Measurements from ENCODE around the gene CLCNKA. TPM values are rescaled to one million over a fixed set of nuclear protein-coding genes. Genes with fewer than 3 reads are reported as not detected.

The CLCNKA gene
- total RNA-seq, 1 experiment from 2014 or later, result not detected

DNA sequence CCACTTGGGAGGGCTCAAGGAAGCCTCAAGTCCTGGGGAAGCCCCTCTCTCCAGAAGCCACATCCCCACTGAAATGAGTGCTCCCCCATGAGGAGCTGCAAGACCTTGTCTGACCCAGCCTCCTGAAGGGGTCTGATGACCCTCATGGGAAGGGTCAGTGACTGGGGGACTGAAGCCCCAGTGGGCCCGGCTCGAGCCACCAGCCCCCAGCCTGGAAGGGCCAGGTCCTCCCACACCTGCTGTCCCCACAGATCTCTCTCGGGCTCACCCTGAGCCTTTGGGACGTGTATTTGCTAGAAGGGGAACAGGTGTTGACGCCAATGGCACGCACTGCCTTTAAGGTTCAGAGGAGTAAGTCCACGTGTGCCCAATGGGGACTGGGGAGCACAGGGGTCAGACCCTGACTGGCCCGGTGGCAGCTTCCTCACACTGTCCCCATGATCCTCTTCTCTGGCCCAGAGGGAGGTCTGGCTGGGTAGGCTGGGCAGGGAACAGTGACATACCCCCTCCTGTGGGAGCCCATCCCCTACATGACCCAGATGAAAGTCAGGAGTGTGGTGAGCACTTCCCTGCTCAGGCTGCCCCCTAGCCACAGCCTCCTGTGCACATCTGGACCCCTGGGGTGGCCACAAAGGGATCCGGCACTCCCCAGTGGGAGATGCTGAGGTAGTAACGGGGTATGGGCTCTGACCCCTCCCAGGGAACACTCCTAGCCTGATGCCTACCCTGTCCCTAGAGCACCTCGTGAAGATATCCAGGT is 30.2 kb upstream of the CLCNKA start:
- H3K9ac ChIP-seq (ENCODE audit: low read length), result no peak overlapping the region
- H2AFZ ChIP-seq (ENCODE audit: low read length), result no peak overlapping the region
- no peaks in the 10 kb centered on the region for H3K79me2 ChIP-seq (ENCODE audit: low read length)
- intact Hi-C loops (cut with micrococcal nuclease), result no loop called here
- H3K9me2 ChIP-seq (replicated peaks; ENCODE audit: low read length), result no peaks in the 10 kb centered on the region
- DNase-seq (no peak), ATAC-seq (no peak)
- TF ChIP-seq EZH2 (IDR thresholded peaks at IDR 0.05; ENCODE audit: low read length, unreplicated experiment) (no peak), EZH2phosphoT487 (IDR thresholded peaks at IDR 0.05; ENCODE audit: borderline replicate concordance, low read length) (no peak)
- TF ChIP-seq, protein P1, sequence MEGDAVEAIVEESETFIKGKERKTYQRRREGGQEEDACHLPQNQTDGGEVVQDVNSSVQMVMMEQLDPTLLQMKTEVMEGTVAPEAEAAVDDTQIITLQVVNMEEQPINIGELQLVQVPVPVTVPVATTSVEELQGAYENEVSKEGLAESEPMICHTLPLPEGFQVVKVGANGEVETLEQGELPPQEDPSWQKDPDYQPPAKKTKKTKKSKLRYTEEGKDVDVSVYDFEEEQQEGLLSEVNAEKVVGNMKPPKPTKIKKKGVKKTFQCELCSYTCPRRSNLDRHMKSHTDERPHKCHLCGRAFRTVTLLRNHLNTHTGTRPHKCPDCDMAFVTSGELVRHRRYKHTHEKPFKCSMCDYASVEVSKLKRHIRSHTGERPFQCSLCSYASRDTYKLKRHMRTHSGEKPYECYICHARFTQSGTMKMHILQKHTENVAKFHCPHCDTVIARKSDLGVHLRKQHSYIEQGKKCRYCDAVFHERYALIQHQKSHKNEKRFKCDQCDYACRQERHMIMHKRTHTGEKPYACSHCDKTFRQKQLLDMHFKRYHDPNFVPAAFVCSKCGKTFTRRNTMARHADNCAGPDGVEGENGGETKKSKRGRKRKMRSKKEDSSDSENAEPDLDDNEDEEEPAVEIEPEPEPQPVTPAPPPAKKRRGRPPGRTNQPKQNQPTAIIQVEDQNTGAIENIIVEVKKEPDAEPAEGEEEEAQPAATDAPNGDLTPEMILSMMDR (conservative IDR thresholded peaks at IDR 0.05; ENCODE audit: low read depth, low read length), result no peak
- no peak overlapping the region for H3K4me3 ChIP-seq (ENCODE audit: low read length)
- H3K27ac ChIP-seq (ENCODE audit: low read length), result no peak overlapping the region
- CTCF ChIA-PET, result no interaction called here
- no peaks in the 10 kb centered on the region for H3F3A ChIP-seq (ENCODE audit: low read length, unreplicated experiment)
- POLR2A ChIA-PET (ENCODE audit: unreplicated experiment), result no interaction called here
- no TSS peak for BruUV-seq (replicated peaks)
- no peaks in the 10 kb centered on the region for H3K9me3 ChIP-seq (ENCODE audit: low read length)
- H3K4me2 ChIP-seq (ENCODE audit: low read length), result no peak overlapping the region
- H4K20me1 ChIP-seq (ENCODE audit: low read length), result no peaks in the 10 kb centered on the region
- no peaks in the 10 kb centered on the region for H3K4me1 ChIP-seq (ENCODE audit: insufficient read depth, low read length)
- H3K36me3 ChIP-seq (ENCODE audit: low read depth, low read length), result no peaks in the 10 kb centered on the region
- H3K27me3 ChIP-seq (ENCODE audit: low read length), result no peaks in the 10 kb centered on the region

DNA sequence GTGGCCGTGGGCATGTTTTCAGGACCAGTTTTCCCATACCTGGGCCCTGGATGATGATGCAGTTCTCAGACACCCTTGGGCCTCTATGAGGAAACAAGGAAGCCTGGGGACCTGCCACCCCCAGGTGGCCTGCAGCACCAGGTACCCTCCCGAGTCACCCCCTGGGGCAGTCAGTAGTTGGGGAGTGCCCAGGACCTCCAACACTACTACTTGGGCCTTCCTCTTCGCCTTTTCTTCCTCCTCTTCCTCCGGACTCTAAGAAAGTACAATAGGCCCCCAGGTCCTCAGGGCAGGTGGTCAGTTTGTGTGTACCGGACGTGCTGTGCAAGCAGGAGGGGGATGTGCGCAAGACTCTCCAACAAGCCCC is 29.7 kb upstream of the CLCNKA start:
- H3K4me1 ChIP-seq (ENCODE audit: insufficient read depth, low read length), result no peaks in the 10 kb centered on the region
- no peak overlapping the region for H2AFZ ChIP-seq (ENCODE audit: low read length)
- no peak overlapping the region for H3K4me3 ChIP-seq (ENCODE audit: low read length)
- TF ChIP-seq, protein P1 (conservative IDR thresholded peaks at IDR 0.05; ENCODE audit: low read depth, low read length), result no peak
- TF ChIP-seq EZH2phosphoT487 (IDR thresholded peaks at IDR 0.05; ENCODE audit: borderline replicate concordance, low read length) (no peak), EZH2 (IDR thresholded peaks at IDR 0.05; ENCODE audit: low read length, unreplicated experiment) (no peak)
- CTCF ChIA-PET, result no interaction called here
- no peaks in the 10 kb centered on the region for H3K36me3 ChIP-seq (ENCODE audit: low read depth, low read length)
- H3K27me3 ChIP-seq (ENCODE audit: low read length), result no peaks in the 10 kb centered on the region
- ATAC-seq (no peak), DNase-seq (no peak)
- no peaks in the 10 kb centered on the region for H3K79me2 ChIP-seq (ENCODE audit: low read length)
- H3F3A ChIP-seq (ENCODE audit: low read length, unreplicated experiment), result no peaks in the 10 kb centered on the region
- no peaks in the 10 kb centered on the region for H4K20me1 ChIP-seq (ENCODE audit: low read length)
- H3K9ac ChIP-seq (ENCODE audit: low read length), result no peak overlapping the region
- H3K9me2 ChIP-seq (replicated peaks; ENCODE audit: low read length), result no peaks in the 10 kb centered on the region
- BruUV-seq (replicated peaks), result no TSS peak
- no peak overlapping the region for H3K4me2 ChIP-seq (ENCODE audit: low read length)
- POLR2A ChIA-PET (ENCODE audit: unreplicated experiment), result no interaction called here
- no peak overlapping the region for H3K27ac ChIP-seq (ENCODE audit: low read length)
- no peaks in the 10 kb centered on the region for H3K9me3 ChIP-seq (ENCODE audit: low read length)
- intact Hi-C loops (cut with micrococcal nuclease), result no loop called here

Data from PC-3 (cell line).